ENCODE data around the gene NPAS2. TPM values are rescaled to one million over a fixed set of nuclear protein-coding genes. Genes with fewer than 3 reads are reported as not detected.
A peak's percentile ranks its signal among the peaks of the same experiment; 100 is the strongest.

NPAS2 gene
- total RNA-seq, 1 experiment from 2014 or later, result 10.5 TPM

- no peak for DNase-seq (ENCODE audit: low spot score)
Observed at GRCh38 chr2:100940240-100940639, 120.3 kb downstream of the NPAS2 start.

- DNase-seq (ENCODE audit: low spot score), result no peak
Observed at GRCh38 chr2:100940766-100941645, 121.1 kb downstream of the NPAS2 start.

- DNase-seq (ENCODE audit: low spot score), result no peak
Observed at GRCh38 chr2:100941646-100942240, 121.8 kb downstream of the NPAS2 start.

GRCh38 chr2:100944617-100945432 is 124.9 kb downstream of the NPAS2 start:
- no peak for DNase-seq (ENCODE audit: low spot score)

- no peak for DNase-seq (ENCODE audit: low spot score)
Observed at GRCh38 chr2:100945433-100945740, 125.4 kb downstream of the NPAS2 start.

GRCh38 chr2:100945930-100946607 is 126.1 kb downstream of the NPAS2 start:
- DNase-seq (ENCODE audit: low spot score), result no peak

- DNase-seq (ENCODE audit: low spot score), result no peak
Observed at GRCh38 chr2:100948942-100949811, 129.2 kb downstream of the NPAS2 start.

- no peak for DNase-seq (ENCODE audit: low spot score)
Observed at GRCh38 chr2:100952512-100952911, 132.6 kb downstream of the NPAS2 start.

GRCh38 chr2:100953406-100954043 is 133.6 kb downstream of the NPAS2 start:
- no peak for DNase-seq (ENCODE audit: low spot score)

- no peak for DNase-seq (ENCODE audit: low spot score)
Observed at GRCh38 chr2:100954044-100954420, 134.1 kb downstream of the NPAS2 start.

GRCh38 chr2:100955226-100955625 is 135.3 kb downstream of the NPAS2 start:
- no peak for DNase-seq (ENCODE audit: low spot score)

- DNase-seq (ENCODE audit: low spot score), result no peak
Observed at GRCh38 chr2:100956081-100956480, 136.1 kb downstream of the NPAS2 start.

- DNase-seq (ENCODE audit: low spot score), result peak; percentile 23
Observed at GRCh38 chr2:100957996-100958653, 138.2 kb downstream of the NPAS2 start.

- DNase-seq (ENCODE audit: low spot score), result peak; percentile 31
Observed at GRCh38 chr2:100959225-100959880, 139.4 kb downstream of the NPAS2 start.

- no peak for DNase-seq (ENCODE audit: low spot score)
Observed at GRCh38 chr2:100960688-100961087, 140.7 kb downstream of the NPAS2 start.

- no peak for DNase-seq (ENCODE audit: low spot score)
Observed at GRCh38 chr2:100962366-100963025, 142.6 kb downstream of the NPAS2 start.

GRCh38 chr2:100963026-100963375 is 143.1 kb downstream of the NPAS2 start:
- DNase-seq (ENCODE audit: low spot score), result no peak

- no peak for DNase-seq (ENCODE audit: low spot score)
Observed at GRCh38 chr2:100964222-100964621, 144.3 kb downstream of the NPAS2 start.

GRCh38 chr2:100964681-100965169 is 144.8 kb downstream of the NPAS2 start:
- no peak for DNase-seq (ENCODE audit: low spot score)
